BLaER1 treated with 17β-estradiol and CSF1 and Interleukin-3, amounts not matched to agents 10 nM and 100 nM (cell line): Measurements from ENCODE around the gene ABCC4.

ENCODE experiments used
- H3K27ac ChIP-seq, 11 experiments: shearing (Covaris generic); formaldehyde crosslinking; 2 replicates each; pipeline ENCODE4 v1.8.1; 2022
- H3K27me3 ChIP-seq, 11 experiments: shearing (Covaris generic); formaldehyde crosslinking; 2 replicates each; pipeline ENCODE4 v1.8.1; 2022
- H3K36me3 ChIP-seq, 11 experiments: shearing (Covaris generic); formaldehyde crosslinking; 2 replicates each; pipeline ENCODE4 v1.8.1; 2022
- H3K4me1 ChIP-seq, 10 experiments: shearing (Covaris generic); formaldehyde crosslinking; 2 replicates each; pipeline ENCODE4 v1.8.1; 2022
- H3K4me2 ChIP-seq, 11 experiments: shearing (Covaris generic); formaldehyde crosslinking; 2 replicates each; pipeline ENCODE4 v1.8.1; 2022
- H3K4me3 ChIP-seq, 10 experiments: shearing (Covaris generic); formaldehyde crosslinking; 2 replicates each; pipeline ENCODE4 v1.8.1; 2022
- H3K9ac ChIP-seq, 11 experiments: shearing (Covaris generic); formaldehyde crosslinking; 2 replicates each; pipeline ENCODE4 v1.8.1; 2022
- H3K9me3 ChIP-seq, 11 experiments: shearing (Covaris generic); formaldehyde crosslinking; replicated peaks in 1 of 11; 2 replicates each; pipeline ENCODE4 v1.8.1; 2022
- H4K20me1 ChIP-seq, 11 experiments: shearing (Covaris generic); formaldehyde crosslinking; 2 replicates each; pipeline ENCODE4 v1.8.1; 2022
- Cebpa-rat ChIP-seq, 11 experiments: shearing (Covaris generic); IDR thresholded peaks; 2 replicates each; pipeline ENCODE4 v1.8.1; 2022

Gene ABCC4

GRCh38 chr13:95129004-95129403, 172.2 kb downstream of the ABCC4 start:
- no peak overlapping the region for H3K4me2 ChIP-seq
- H3K36me3 ChIP-seq = peaks cover under 1 to 50% (median 19%) of the 10 kb centered on the region in 11 experiments; a peak in 17 of 22 replicates
- no peaks in the 10 kb centered on the region for H3K9me3 ChIP-seq
- H3K4me1 ChIP-seq = peaks cover 0 to 18% (median 13%) of the 10 kb centered on the region in 10 experiments; a peak in 12 of 20 replicates
- TF ChIP-seq Cebpa-rat (IDR thresholded peaks at IDR 0.05) = peak in 2 of 11 experiments; percentile 43 to 59; a peak in 2 of 22 replicates
- no peak overlapping the region for H3K27ac ChIP-seq
- H4K20me1 ChIP-seq = no peaks in the 10 kb centered on the region
- no peaks in the 10 kb centered on the region for H3K27me3 ChIP-seq
- H3K9ac ChIP-seq = no peak overlapping the region
- H3K4me3 ChIP-seq = no peak overlapping the region

- no peak for TF ChIP-seq Cebpa-rat (IDR thresholded peaks at IDR 0.05)
- H3K36me3 ChIP-seq = peaks cover 4 to 52% (median 19%) of the 10 kb centered on the region in 11 experiments; a peak in 16 of 22 replicates
- H3K4me2 ChIP-seq = peak overlapping the region in 7 of 11 experiments; percentile 14 to 60 (median 34); a peak in 11 of 22 replicates
- peaks cover 0 to 18% (median 13%) of the 10 kb centered on the region in 10 experiments; a peak in 12 of 20 replicates for H3K4me1 ChIP-seq
- H3K27ac ChIP-seq = no peak overlapping the region
- H3K9me3 ChIP-seq = no peaks in the 10 kb centered on the region
- H3K27me3 ChIP-seq = no peaks in the 10 kb centered on the region
- H3K9ac ChIP-seq = no peak overlapping the region
- H3K4me3 ChIP-seq = no peak overlapping the region
- no peaks in the 10 kb centered on the region for H4K20me1 ChIP-seq
These were observed 173.1 kb downstream of the ABCC4 start for GRCh38 chr13:95128045-95128643.

- H3K27ac ChIP-seq = no peak overlapping the region
- H3K36me3 ChIP-seq = peaks cover 11 to 61% (median 24%) of the 10 kb centered on the region in 11 experiments; a peak in 18 of 22 replicates
- no peak overlapping the region for H3K4me3 ChIP-seq
- H4K20me1 ChIP-seq = no peaks in the 10 kb centered on the region
- no peak overlapping the region for H3K9ac ChIP-seq
- H3K9me3 ChIP-seq = no peaks in the 10 kb centered on the region; a peak in 1 of 22 replicates
- TF ChIP-seq Cebpa-rat (IDR thresholded peaks at IDR 0.05) = no peak
- no peak overlapping the region for H3K4me2 ChIP-seq
- H3K27me3 ChIP-seq = no peaks in the 10 kb centered on the region
- H3K4me1 ChIP-seq = peaks cover 0 to 18% (median 13%) of the 10 kb centered on the region in 10 experiments; a peak in 12 of 20 replicates
These were observed 176.3 kb downstream of the ABCC4 start for GRCh38 chr13:95124959-95125358.

- H3K27ac ChIP-seq = no peak overlapping the region
- no peak overlapping the region for H3K4me2 ChIP-seq
- H3K9ac ChIP-seq = no peak overlapping the region
- no peaks in the 10 kb centered on the region; a peak in 1 of 22 replicates for H3K9me3 ChIP-seq
- H3K36me3 ChIP-seq = peaks cover 9 to 52% (median 23%) of the 10 kb centered on the region in 11 experiments; a peak in 18 of 22 replicates
- no peaks in the 10 kb centered on the region for H4K20me1 ChIP-seq
- no peak overlapping the region for H3K4me3 ChIP-seq
- H3K4me1 ChIP-seq = peaks cover 0 to 17% (median 13%) of the 10 kb centered on the region in 10 experiments; a peak in 12 of 20 replicates
- TF ChIP-seq Cebpa-rat (IDR thresholded peaks at IDR 0.05) = no peak
- no peaks in the 10 kb centered on the region for H3K27me3 ChIP-seq
These were observed 177.5 kb downstream of the ABCC4 start for GRCh38 chr13:95123726-95124125.

- Histone ChIP-seq H3K27ac (no peak overlapping the region), H3K27me3 (no peaks in the 10 kb centered on the region), H3K36me3 (peaks cover 10 to 50% (median 27%) of the 10 kb centered on the region in 11 experiments; a peak in 17 of 22 replicates), H3K4me1 (no peaks in the 10 kb centered on the region), H3K4me2 (no peak overlapping the region), H3K4me3 (no peak overlapping the region), H4K20me1 (no peaks in the 10 kb centered on the region), H3K9ac (no peak overlapping the region), H3K9me3 (no peaks in the 10 kb centered on the region; a peak in 1 of 22 replicates)
- TF ChIP-seq Cebpa-rat (IDR thresholded peaks at IDR 0.05) = no peak
These were observed 179.2 kb downstream of the ABCC4 start for GRCh38 chr13:95122063-95122462.

- no peak for TF ChIP-seq Cebpa-rat (IDR thresholded peaks at IDR 0.05)
- H3K4me2 ChIP-seq = no peak overlapping the region
- no peak overlapping the region for H3K27ac ChIP-seq
These were observed 179.7 kb downstream of the ABCC4 start for GRCh38 chr13:95121516-95121915.

GRCh38 chr13:95120650-95121049, 180.6 kb downstream of the ABCC4 start:
- no peaks in the 10 kb centered on the region for H4K20me1 ChIP-seq
- TF ChIP-seq Cebpa-rat (IDR thresholded peaks at IDR 0.05) = no peak
- peaks cover 15 to 61% (median 32%) of the 10 kb centered on the region in 11 experiments; a peak in 17 of 22 replicates for H3K36me3 ChIP-seq
- H3K27me3 ChIP-seq = no peaks in the 10 kb centered on the region
- no peak overlapping the region for H3K9ac ChIP-seq
- no peaks in the 10 kb centered on the region for H3K4me1 ChIP-seq
- H3K4me2 ChIP-seq = no peak overlapping the region
- H3K9me3 ChIP-seq = no peaks in the 10 kb centered on the region; a peak in 1 of 22 replicates
- H3K4me3 ChIP-seq = no peak overlapping the region
- H3K27ac ChIP-seq = no peak overlapping the region

More at GRCh38 chr13:95121516-95121915, 179.7 kb downstream of the ABCC4 start:
- Histone ChIP-seq H3K9ac (no peak overlapping the region), H3K36me3 (peaks cover 11 to 55% (median 32%) of the 10 kb centered on the region in 11 experiments; a peak in 17 of 22 replicates), H3K4me1 (no peaks in the 10 kb centered on the region), H4K20me1 (no peaks in the 10 kb centered on the region), H3K4me3 (no peak overlapping the region), H3K27me3 (no peaks in the 10 kb centered on the region), H3K9me3 (no peaks in the 10 kb centered on the region; a peak in 1 of 22 replicates)

- H3K4me1 ChIP-seq = no peaks in the 10 kb centered on the region
- H3K36me3 ChIP-seq = peaks cover 18 to 61% (median 38%) of the 10 kb centered on the region in 11 experiments; a peak in 17 of 22 replicates
- H4K20me1 ChIP-seq = no peaks in the 10 kb centered on the region
- no peak overlapping the region for H3K4me2 ChIP-seq
- no peaks in the 10 kb centered on the region; a peak in 1 of 22 replicates for H3K9me3 ChIP-seq
- no peaks in the 10 kb centered on the region for H3K27me3 ChIP-seq
- no peak overlapping the region for H3K27ac ChIP-seq
- H3K4me3 ChIP-seq = no peak overlapping the region
- TF ChIP-seq Cebpa-rat (IDR thresholded peaks at IDR 0.05) = no peak
- H3K9ac ChIP-seq = no peak overlapping the region
These were observed 182.5 kb downstream of the ABCC4 start for GRCh38 chr13:95118541-95119324.

GRCh38 chr13:95117092-95117491, 184.2 kb downstream of the ABCC4 start:
- Histone ChIP-seq H3K4me1 (no peaks in the 10 kb centered on the region), H3K9ac (no peak overlapping the region), H3K4me3 (no peak overlapping the region), H3K9me3 (no peaks in the 10 kb centered on the region; a peak in 1 of 22 replicates), H3K27ac (no peak overlapping the region), H4K20me1 (no peaks in the 10 kb centered on the region), H3K36me3 (peaks cover 16 to 58% (median 34%) of the 10 kb centered on the region in 11 experiments; a peak in 15 of 22 replicates), H3K4me2 (no peak overlapping the region), H3K27me3 (no peaks in the 10 kb centered on the region)
- TF ChIP-seq Cebpa-rat (IDR thresholded peaks at IDR 0.05) = no peak
